Peyer's patch (tissue), 4 donors: Measurements from ENCODE around the gene TTC34. TPM values are rescaled to one million over a fixed set of nuclear protein-coding genes. Genes with fewer than 3 reads are reported as not detected.

Source experiments
- DNase-seq, 3 donors: peaks; one replicate each; pipeline ENCODE4 v3.0.0-alpha.2; 2017 to 2019
- H3K27ac ChIP-seq, 4 donors: fragments of 200-600 bp; sonication (generic); one replicate each; pipeline ENCODE4 v1.5.1; 2016 to 2019
- H3K27me3 ChIP-seq, 2 donors: fragments of 200-600 bp; sonication (generic); one replicate each; pipeline ENCODE4 v1.5.1; 2019
- H3K36me3 ChIP-seq, 3 donors: fragments of 200-600 bp; sonication (generic); one replicate each; pipeline ENCODE4 v1.5.1; 2016 to 2019
- H3K4me1 ChIP-seq, 4 donors: fragments of 200-600 bp; sonication (generic); one replicate each; pipeline ENCODE4 v1.5.1; 2016 to 2019
- H3K4me3 ChIP-seq, 4 donors: fragments of 200-600 bp; sonication (generic); 1 replicate in 3 of 4; 2 replicates in 1 of 4; pipeline ENCODE4 v1.5.1; 2016 to 2019; ENCODE audit warnings: mild to moderate bottlenecking in 1 of 4
- H3K9me3 ChIP-seq, 4 donors: fragments of 200-600 bp; sonication (generic); one replicate each; pipeline ENCODE4 v1.5.1; 2016 to 2019; ENCODE audit warnings: mild to moderate bottlenecking in 1 of 4
- CTCF ChIP-seq, 6 experiments: fragments of 450-650 bp in 4 of 6; fragments of 200-600 bp in 2 of 6; sonication (generic) in 1 of 6; IDR thresholded peaks; one replicate each; pipeline ENCODE4 v1.5.1; 2017 to 2019; ENCODE audit warnings: antibody characterized with exemption in 6 of 6, mild to moderate bottlenecking in 3 of 6, moderate library complexity in 1 of 6
- POLR2A ChIP-seq, 2 donors: fragments of 450-650 bp; IDR thresholded peaks; one replicate each; pipeline ENCODE4 v1.5.1; 2017; ENCODE audit warnings: antibody characterized with exemption in 2 of 2, mild to moderate bottlenecking in 2 of 2, moderate library complexity in 2 of 2
- total RNA-seq, 4 donors: library from RNA; depleted of rRNA; stranded (reverse); fragments of >200 nt; gene quantifications; one replicate each; pipeline ENCODE4 v1.1.0, GENCODE V29; 2016

TTC34 gene
- total RNA-seq, 4 donors from 2014 or later = 0.53 to 2.4 (median 1.5) TPM

GRCh38 chr1:2610036-2610959 is 191.2 kb downstream of the TTC34 start:
- no peaks in the 10 kb centered on the region for H3K36me3 ChIP-seq
- H3K4me1 ChIP-seq = peaks cover 0 to 11% (median 0%) of the 10 kb centered on the region in 4 donors
- TF ChIP-seq CTCF (IDR thresholded peaks at IDR 0.05) = no peak
- TF ChIP-seq POLR2A (IDR thresholded peaks at IDR 0.05) = no peak
- no peak overlapping the region for H3K4me3 ChIP-seq
- peaks cover 0 to 12% (median 5%) of the 10 kb centered on the region in 4 donors for H3K9me3 ChIP-seq
- peak in 2 of 3 donors; percentile 44 to 48 for DNase-seq
- H3K27ac ChIP-seq = no peak overlapping the region
- H3K27me3 ChIP-seq = no peaks in the 10 kb centered on the region

GRCh38 chr1:2609319-2610035 is 192.0 kb downstream of the TTC34 start:
- Histone ChIP-seq H3K36me3 (no peaks in the 10 kb centered on the region), H3K4me1 (peaks cover 0 to 11% (median 0%) of the 10 kb centered on the region in 4 donors), H3K27ac (no peak overlapping the region), H3K27me3 (no peaks in the 10 kb centered on the region), H3K9me3 (peaks cover 0 to 12% (median 2%) of the 10 kb centered on the region in 4 donors), H3K4me3 (no peak overlapping the region)
- TF ChIP-seq POLR2A (IDR thresholded peaks at IDR 0.05) (no peak), CTCF (IDR thresholded peaks at IDR 0.05) (no peak)
- peak in 1 of 3 donors; percentile 42 for DNase-seq

GRCh38 chr1:2607641-2608091 is 193.8 kb downstream of the TTC34 start:
- peaks cover 0 to 11% (median 0%) of the 10 kb centered on the region in 4 donors for H3K4me1 ChIP-seq
- no peaks in the 10 kb centered on the region for H3K27me3 ChIP-seq
- no peak overlapping the region for H3K27ac ChIP-seq
- H3K4me3 ChIP-seq = no peak overlapping the region
- DNase-seq = peak in 1 of 3 donors; percentile 45
- H3K36me3 ChIP-seq = no peaks in the 10 kb centered on the region
- no peaks in the 10 kb centered on the region for H3K9me3 ChIP-seq
- TF ChIP-seq POLR2A (IDR thresholded peaks at IDR 0.05) (no peak), CTCF (IDR thresholded peaks at IDR 0.05) (no peak)

GRCh38 chr1:2606881-2607621 is 194.4 kb downstream of the TTC34 start:
- Histone ChIP-seq H3K4me3 (no peak overlapping the region), H3K27ac (no peak overlapping the region), H3K4me1 (peaks cover 0 to 11% (median 0%) of the 10 kb centered on the region in 4 donors), H3K9me3 (no peaks in the 10 kb centered on the region), H3K27me3 (no peaks in the 10 kb centered on the region), H3K36me3 (no peaks in the 10 kb centered on the region)
- TF ChIP-seq POLR2A (IDR thresholded peaks at IDR 0.05) (no peak), CTCF (IDR thresholded peaks at IDR 0.05) (no peak)
- no peak for DNase-seq

- Histone ChIP-seq H3K27ac (no peak overlapping the region), H3K36me3 (no peaks in the 10 kb centered on the region), H3K4me3 (no peak overlapping the region), H3K4me1 (peaks cover 0 to 10% (median 0%) of the 10 kb centered on the region in 4 donors), H3K9me3 (no peaks in the 10 kb centered on the region), H3K27me3 (no peaks in the 10 kb centered on the region)
- DNase-seq = no peak
- TF ChIP-seq CTCF (IDR thresholded peaks at IDR 0.05) = no peak
Observed at GRCh38 chr1:2606396-2606880, 195.1 kb downstream of the TTC34 start.
